Measurements from ENCODE around the gene OR6Y1. TPM values are rescaled to one million over a fixed set of nuclear protein-coding genes. Genes with fewer than 3 reads are reported as not detected.

The OR6Y1 gene
- polyA plus RNA-seq, 1 donor (not counting 4 experiments of a cell fraction or from before 2014, with no cell fraction given): not detected

GRCh38 chr1:158509471-158510156, 44.6 kb downstream of the OR6Y1 start:
- no peak for FAIRE-seq
- H3K9me3 ChIP-seq (ENCODE audit: control insufficient read depth, low read depth, low read length): no peaks in the 10 kb centered on the region
- no peak overlapping the region for H3K4me2 ChIP-seq (ENCODE audit: control insufficient read depth, extremely low read depth, insufficient read depth, low read depth, low read length)
- no peaks in the 10 kb centered on the region for H3K9me1 ChIP-seq (ENCODE audit: control insufficient read depth, extremely low read depth, insufficient read depth, low read length)
- no peak for DNase-seq (ENCODE audit: low read depth, low spot score)
- dilution Hi-C loops (cut with MboI; ENCODE audit: extremely low pct_ligation_motif_present, low sequenced_read_pairs): no loop called here
- no peak overlapping the region for H3K27ac ChIP-seq (ENCODE audit: control insufficient read depth, insufficient read depth, low read length)
- no peak overlapping the region for H3K4me3 ChIP-seq (ENCODE audit: control insufficient read depth in 2 of 3, extremely low read depth in 1 of 3, insufficient read depth in 2 of 3, low read depth in 1 of 3, low read length in 3 of 3)
- H3K79me2 ChIP-seq (ENCODE audit: control insufficient read depth, insufficient read depth, low read length): no peaks in the 10 kb centered on the region
- H3K4me1 ChIP-seq (ENCODE audit: control insufficient read depth, extremely low read depth, insufficient read depth, low read length): no peaks in the 10 kb centered on the region
- no peak overlapping the region for H3K9ac ChIP-seq (ENCODE audit: control insufficient read depth, extremely low read depth, insufficient read depth, low read length)
- no peak overlapping the region for H2AFZ ChIP-seq (ENCODE audit: control insufficient read depth, low read length)
- no peak for TF ChIP-seq CTCF (optimal IDR thresholded peaks at IDR 0.05 in 1 of 3, IDR thresholded peaks at IDR 0.05 in 1 of 3, conservative IDR thresholded peaks at IDR 0.05 in 1 of 3; ENCODE audit: extremely low read depth in 1 of 3, insufficient read depth in 2 of 3, low read length in 3 of 3)
- TF ChIP-seq EZH2 (IDR thresholded peaks at IDR 0.05; ENCODE audit: low read length): no peak
- H4K20me1 ChIP-seq (ENCODE audit: control insufficient read depth, extremely low read depth, insufficient read depth, low read length): no peaks in the 10 kb centered on the region
- no peaks in the 10 kb centered on the region for H3K36me3 ChIP-seq (ENCODE audit: control insufficient read depth in 2 of 2, extremely low read depth in 1 of 2, insufficient read depth in 2 of 2, low read length in 2 of 2)
- H3K27me3 ChIP-seq (ENCODE audit: control insufficient read depth, extremely low read depth, insufficient read depth, low read length): no peaks in the 10 kb centered on the region

- no peak overlapping the region for H3K4me2 ChIP-seq (ENCODE audit: control insufficient read depth, extremely low read depth, insufficient read depth, low read depth, low read length)
- dilution Hi-C loops (cut with MboI; ENCODE audit: extremely low pct_ligation_motif_present, low sequenced_read_pairs): no loop called here
- H3K27ac ChIP-seq (ENCODE audit: control insufficient read depth, insufficient read depth, low read length): no peak overlapping the region
- no peak for FAIRE-seq
- H3K36me3 ChIP-seq (ENCODE audit: control insufficient read depth in 2 of 2, extremely low read depth in 1 of 2, insufficient read depth in 2 of 2, low read length in 2 of 2): no peaks in the 10 kb centered on the region
- no peaks in the 10 kb centered on the region for H3K9me3 ChIP-seq (ENCODE audit: control insufficient read depth, low read depth, low read length)
- no peaks in the 10 kb centered on the region for H3K9me1 ChIP-seq (ENCODE audit: control insufficient read depth, extremely low read depth, insufficient read depth, low read length)
- H3K27me3 ChIP-seq (ENCODE audit: control insufficient read depth, extremely low read depth, insufficient read depth, low read length): no peaks in the 10 kb centered on the region
- no peak for DNase-seq (ENCODE audit: low read depth, low spot score)
- H3K9ac ChIP-seq (ENCODE audit: control insufficient read depth, extremely low read depth, insufficient read depth, low read length): no peak overlapping the region
- H2AFZ ChIP-seq (ENCODE audit: control insufficient read depth, low read length): no peak overlapping the region
- H4K20me1 ChIP-seq (ENCODE audit: control insufficient read depth, extremely low read depth, insufficient read depth, low read length): no peaks in the 10 kb centered on the region
- no peaks in the 10 kb centered on the region for H3K4me1 ChIP-seq (ENCODE audit: control insufficient read depth, extremely low read depth, insufficient read depth, low read length)
- no peak for TF ChIP-seq EZH2 (IDR thresholded peaks at IDR 0.05; ENCODE audit: low read length)
- no peak for TF ChIP-seq CTCF (optimal IDR thresholded peaks at IDR 0.05 in 1 of 3, IDR thresholded peaks at IDR 0.05 in 1 of 3, conservative IDR thresholded peaks at IDR 0.05 in 1 of 3; ENCODE audit: extremely low read depth in 1 of 3, insufficient read depth in 2 of 3, low read length in 3 of 3)
- no peaks in the 10 kb centered on the region for H3K79me2 ChIP-seq (ENCODE audit: control insufficient read depth, insufficient read depth, low read length)
- H3K4me3 ChIP-seq (ENCODE audit: control insufficient read depth in 2 of 3, extremely low read depth in 1 of 3, insufficient read depth in 2 of 3, low read depth in 1 of 3, low read length in 3 of 3): no peak overlapping the region
Measured at GRCh38 chr1:158507511-158507910, 46.7 kb downstream of the OR6Y1 start.

All from keratinocyte (primary cell).